GM21447 (cell line): ENCODE measurements around the gene KRTAP5-9.
"Not testable (repeated sequence)": the region's sequence is repeated elsewhere in the genome, so short reads cannot be mapped to it uniquely, and the experiment has no call there.

Experiments used
- ATAC-seq: cut with Tn5 transposase; IDR thresholded peaks from one replicate; pipeline ENCODE4 v1.9.1; 2021; ENCODE audit not compliant: unreplicated experiment

KRTAP5-9 gene

DNA sequence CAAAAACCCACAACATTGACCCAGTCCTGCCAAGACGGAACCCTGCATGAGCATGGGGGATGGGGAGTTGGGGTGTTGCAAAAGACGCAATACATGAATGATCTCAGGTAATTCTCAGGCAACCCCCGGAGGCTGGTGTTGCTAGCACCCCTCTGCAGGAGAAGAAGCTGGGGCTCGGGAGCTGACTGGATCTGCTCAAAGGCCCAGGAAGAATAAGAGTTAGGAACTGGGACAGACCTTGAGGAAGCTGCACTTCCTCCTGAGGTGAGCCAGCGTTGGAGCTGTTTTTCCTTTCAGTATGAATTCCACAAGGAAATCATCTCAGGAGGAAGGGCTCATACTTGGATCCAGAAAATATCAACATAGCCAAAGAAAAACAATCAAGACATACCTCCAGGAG lies at the start of gene KRTAP5-9:
TSS of gene KRTAP5-9 (plus strand) at position 301 of the 400 bp plus-strand sequence. CDS start 238 bp downstream, outside the sequence.
- no peak for ATAC-seq

- no peak for ATAC-seq
Measured at GRCh38 chr11:71499125-71499524, 49.1 kb upstream of the KRTAP5-9 start.

GRCh38 chr11:71499546-71499945 lies 48.7 kb upstream of the KRTAP5-9 start:
- no peak for ATAC-seq

GRCh38 chr11:71500601-71501021 lies 47.6 kb upstream of the KRTAP5-9 start:
- no peak for ATAC-seq

GRCh38 chr11:71501071-71501985 lies 46.9 kb upstream of the KRTAP5-9 start:
- ATAC-seq = no peak

GRCh38 chr11:71502026-71502425 lies 46.2 kb upstream of the KRTAP5-9 start:
- ATAC-seq = no peak

- no peak for ATAC-seq
Measured at GRCh38 chr11:71502871-71503435, 45.3 kb upstream of the KRTAP5-9 start.

- no peak for ATAC-seq
Measured at GRCh38 chr11:71504531-71504930, 43.7 kb upstream of the KRTAP5-9 start.

DNA sequence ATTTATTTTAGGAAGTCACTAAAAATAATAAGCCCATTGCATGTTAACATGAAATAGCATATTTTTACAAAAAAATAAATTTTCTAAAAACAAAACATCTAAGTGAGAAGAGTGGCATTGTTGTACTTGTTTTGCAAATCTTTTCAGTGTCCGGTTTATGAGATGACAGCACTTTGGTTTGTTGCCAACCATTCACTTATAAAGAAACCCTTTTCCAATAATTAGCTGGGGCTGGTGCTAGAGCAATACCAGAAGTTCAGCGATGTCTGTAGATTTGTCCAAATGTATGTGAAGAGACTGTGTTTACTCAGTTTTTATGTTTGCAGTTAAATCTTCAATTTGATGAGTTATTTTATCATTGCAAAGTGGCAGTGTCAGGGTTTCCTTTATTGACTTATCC lies 43.2 kb upstream of the KRTAP5-9 start:
- ATAC-seq = no peak

GRCh38 chr11:71505781-71506180 lies 42.4 kb upstream of the KRTAP5-9 start:
- no peak for ATAC-seq

- no peak for ATAC-seq
Measured at GRCh38 chr11:71507102-71507501, 41.1 kb upstream of the KRTAP5-9 start.

- no peak for ATAC-seq
Measured at GRCh38 chr11:71518506-71519471, 29.4 kb upstream of the KRTAP5-9 start.

- no peak for ATAC-seq
Measured at GRCh38 chr11:71519546-71519945, 28.7 kb upstream of the KRTAP5-9 start.

- no peak for ATAC-seq
Measured at GRCh38 chr11:71525188-71525937, 22.9 kb upstream of the KRTAP5-9 start.

GRCh38 chr11:71525938-71526495 lies 22.2 kb upstream of the KRTAP5-9 start:
- no peak for ATAC-seq

DNA sequence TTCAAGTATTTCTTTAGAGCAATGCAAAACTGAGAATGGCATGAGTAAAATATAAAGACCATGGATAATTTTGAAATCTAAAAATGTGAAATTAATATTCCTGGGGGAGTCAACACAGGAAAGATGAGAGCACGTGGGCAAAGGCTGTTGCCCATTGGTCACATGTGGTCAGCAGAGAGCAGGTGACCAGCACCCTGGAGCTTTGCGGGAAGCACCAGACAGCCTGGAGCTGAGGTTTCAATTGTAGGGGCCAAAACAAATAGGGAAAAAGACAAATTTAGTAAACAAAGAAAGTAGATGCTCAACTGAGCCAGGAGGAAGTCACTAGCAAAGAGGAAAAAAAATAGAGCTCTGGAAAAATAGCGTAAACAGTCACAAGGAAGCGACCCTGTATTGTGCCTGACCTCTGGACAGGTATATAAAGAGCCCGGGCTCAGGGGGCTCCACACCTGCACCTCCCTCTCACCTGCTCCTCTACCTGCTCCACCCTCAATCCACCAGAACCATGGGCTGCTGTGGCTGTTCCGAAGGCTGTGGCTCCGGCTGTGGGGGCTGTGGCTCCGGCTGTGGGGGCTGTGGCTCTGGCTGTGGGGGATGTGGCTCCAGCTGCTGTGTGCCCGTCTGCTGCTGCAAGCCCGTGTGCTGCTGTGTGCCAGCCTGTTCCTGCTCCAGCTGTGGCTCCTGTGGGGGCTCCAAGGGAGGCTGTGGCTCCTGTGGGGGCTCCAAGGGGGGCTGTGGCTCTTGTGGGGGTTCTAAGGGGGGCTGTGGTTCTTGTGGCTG lies 21.2 kb upstream of the KRTAP5-9 start, which contains the start of gene KRTAP5-7:
TSS of gene KRTAP5-7 (plus strand) at position 472 of the 780 bp plus-strand sequence. CDS start at position 506, 34 bp downstream.
- ATAC-seq = not testable (repeated sequence)

DNA sequence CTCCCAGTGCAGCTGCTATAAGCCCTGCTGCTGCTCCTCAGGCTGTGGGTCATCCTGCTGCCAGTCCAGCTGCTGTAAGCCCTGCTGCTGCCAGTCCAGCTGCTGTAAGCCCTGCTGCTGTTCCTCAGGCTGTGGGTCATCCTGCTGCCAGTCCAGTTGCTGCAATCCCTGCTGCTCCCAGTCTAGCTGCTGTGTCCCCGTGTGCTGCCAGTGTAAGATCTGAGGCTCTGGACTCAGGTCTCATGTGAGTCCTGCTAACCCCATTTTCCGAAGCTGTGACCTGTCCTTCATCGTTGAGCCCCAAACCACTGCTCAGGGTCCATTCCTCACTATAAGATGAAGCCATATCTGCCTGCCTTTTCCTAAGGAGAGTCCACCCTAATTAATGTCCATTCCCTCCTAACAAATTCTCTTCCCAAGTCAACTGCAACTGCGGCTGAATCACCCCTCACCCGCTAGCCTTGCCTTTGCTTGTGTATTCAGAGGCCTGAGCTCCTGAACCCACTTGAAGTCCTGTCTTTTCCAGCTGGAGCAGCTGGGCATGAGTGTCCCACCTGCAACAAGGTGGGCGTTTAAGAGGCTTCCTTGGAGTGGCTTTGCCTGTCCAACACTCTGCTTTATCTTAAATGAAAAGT lies 20.5 kb upstream of the KRTAP5-9 start:
- no peak for ATAC-seq

- ATAC-seq = no peak
Measured at GRCh38 chr11:71530602-71531001, 17.6 kb upstream of the KRTAP5-9 start.
